ENCODE results near the gene VPS51.

GRCh38 chr11:65096926-65097325 lies 912 bp downstream of the VPS51 start:
- TF ChIP-seq, protein P1, sequence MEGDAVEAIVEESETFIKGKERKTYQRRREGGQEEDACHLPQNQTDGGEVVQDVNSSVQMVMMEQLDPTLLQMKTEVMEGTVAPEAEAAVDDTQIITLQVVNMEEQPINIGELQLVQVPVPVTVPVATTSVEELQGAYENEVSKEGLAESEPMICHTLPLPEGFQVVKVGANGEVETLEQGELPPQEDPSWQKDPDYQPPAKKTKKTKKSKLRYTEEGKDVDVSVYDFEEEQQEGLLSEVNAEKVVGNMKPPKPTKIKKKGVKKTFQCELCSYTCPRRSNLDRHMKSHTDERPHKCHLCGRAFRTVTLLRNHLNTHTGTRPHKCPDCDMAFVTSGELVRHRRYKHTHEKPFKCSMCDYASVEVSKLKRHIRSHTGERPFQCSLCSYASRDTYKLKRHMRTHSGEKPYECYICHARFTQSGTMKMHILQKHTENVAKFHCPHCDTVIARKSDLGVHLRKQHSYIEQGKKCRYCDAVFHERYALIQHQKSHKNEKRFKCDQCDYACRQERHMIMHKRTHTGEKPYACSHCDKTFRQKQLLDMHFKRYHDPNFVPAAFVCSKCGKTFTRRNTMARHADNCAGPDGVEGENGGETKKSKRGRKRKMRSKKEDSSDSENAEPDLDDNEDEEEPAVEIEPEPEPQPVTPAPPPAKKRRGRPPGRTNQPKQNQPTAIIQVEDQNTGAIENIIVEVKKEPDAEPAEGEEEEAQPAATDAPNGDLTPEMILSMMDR (IDR thresholded peaks at IDR 0.05): no peak
- no peak for TF ChIP-seq POLR2A (IDR thresholded peaks at IDR 0.05)
